Islet of Langerhans (tissue), 1 donor: ENCODE measurements around the gene RHBDF2.

ENCODE experiments used
- FAIRE-seq: peaks from one replicate; lab custom pipeline; 2011; peaks lifted over from hg19 to GRCh38; lab: Jason Lieb, UNC

The RHBDF2 gene

DNA sequence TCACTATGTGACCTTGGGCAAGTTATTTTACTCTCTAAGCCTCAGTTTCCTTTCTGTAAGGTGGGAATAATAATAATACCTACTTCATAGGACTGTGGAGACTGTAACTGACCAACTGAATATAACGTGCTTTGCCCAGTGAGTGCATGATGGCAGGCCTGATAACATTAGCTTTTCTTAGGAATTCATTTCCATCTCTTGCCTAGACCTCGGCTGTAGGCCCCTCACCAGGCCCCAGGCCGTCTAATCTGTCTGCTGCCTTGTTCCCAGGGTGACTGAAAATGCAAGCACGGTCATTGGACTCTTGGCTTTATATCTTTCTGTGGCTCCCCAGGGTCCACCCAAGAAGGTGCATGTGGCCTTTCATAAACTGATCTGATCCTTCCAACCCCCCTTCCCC lies 41.5 kb downstream of the RHBDF2 start:
- FAIRE-seq, result no peak

- no peak for FAIRE-seq
Measured at GRCh38 chr17:76458580-76459490, 42.4 kb downstream of the RHBDF2 start.

- FAIRE-seq, result no peak
Measured at GRCh38 chr17:76453431-76453743, 47.8 kb downstream of the RHBDF2 start.

- FAIRE-seq, result no peak
Measured at GRCh38 chr17:76452660-76453430, 48.4 kb downstream of the RHBDF2 start, which contains the start of gene UBE2O. Gene UBE2O (minus strand): TSS chr17:76453152. CDS start chr17:76453141, 11 bp downstream.

GRCh38 chr17:76452127-76452659 lies 49.0 kb downstream of the RHBDF2 start:
- no peak for FAIRE-seq

- FAIRE-seq, result no peak
Measured at GRCh38 chr17:76451506-76451905, 49.7 kb downstream of the RHBDF2 start.

- FAIRE-seq, result no peak
Measured at GRCh38 chr17:76449126-76449525, 52.1 kb downstream of the RHBDF2 start.

DNA sequence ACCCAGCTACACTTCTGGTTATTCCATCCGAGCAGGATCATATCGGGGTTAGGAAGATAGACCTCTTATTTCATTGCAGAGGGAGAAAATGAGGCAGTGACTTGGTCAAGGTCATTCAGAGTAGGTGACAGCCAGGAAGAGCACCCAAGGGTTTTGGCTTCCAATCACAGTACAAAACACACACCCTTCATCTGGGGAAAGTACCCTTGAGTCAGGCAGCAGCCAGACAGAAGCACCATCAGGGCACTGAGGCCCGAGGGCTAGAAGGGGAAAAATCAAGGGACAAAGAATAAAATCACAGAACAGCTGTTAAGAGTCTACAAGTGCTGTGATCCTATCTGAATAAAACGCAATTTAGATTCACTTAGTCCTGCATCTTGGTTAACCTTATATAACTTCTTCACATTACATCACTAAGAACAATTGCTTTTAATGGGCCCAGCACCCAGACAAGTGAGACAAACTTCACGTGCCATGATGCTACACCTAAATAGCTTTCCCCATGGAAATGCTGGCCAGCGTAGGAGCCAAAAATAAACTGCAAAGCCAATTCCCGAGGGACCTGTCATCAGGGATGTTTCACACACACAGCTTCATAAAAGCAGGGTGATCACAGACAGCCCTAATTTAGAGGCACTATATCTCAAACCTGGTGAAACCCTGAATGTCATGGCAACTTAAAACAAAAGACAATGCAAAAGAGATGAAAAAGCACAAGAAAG lies 53.1 kb downstream of the RHBDF2 start:
- no peak for FAIRE-seq

- FAIRE-seq, result no peak
Measured at GRCh38 chr17:76446449-76447231, 54.6 kb downstream of the RHBDF2 start.

- no peak for FAIRE-seq
Measured at GRCh38 chr17:76445697-76446448, 55.4 kb downstream of the RHBDF2 start.

- FAIRE-seq, result no peak
Measured at GRCh38 chr17:76444518-76445311, 56.5 kb downstream of the RHBDF2 start.

GRCh38 chr17:76442341-76443338 lies 58.6 kb downstream of the RHBDF2 start:
- no peak for FAIRE-seq

- FAIRE-seq, result no peak
Measured at GRCh38 chr17:76441686-76442340, 59.4 kb downstream of the RHBDF2 start.

- FAIRE-seq, result no peak
Measured at GRCh38 chr17:76440751-76441362, 60.4 kb downstream of the RHBDF2 start.

DNA sequence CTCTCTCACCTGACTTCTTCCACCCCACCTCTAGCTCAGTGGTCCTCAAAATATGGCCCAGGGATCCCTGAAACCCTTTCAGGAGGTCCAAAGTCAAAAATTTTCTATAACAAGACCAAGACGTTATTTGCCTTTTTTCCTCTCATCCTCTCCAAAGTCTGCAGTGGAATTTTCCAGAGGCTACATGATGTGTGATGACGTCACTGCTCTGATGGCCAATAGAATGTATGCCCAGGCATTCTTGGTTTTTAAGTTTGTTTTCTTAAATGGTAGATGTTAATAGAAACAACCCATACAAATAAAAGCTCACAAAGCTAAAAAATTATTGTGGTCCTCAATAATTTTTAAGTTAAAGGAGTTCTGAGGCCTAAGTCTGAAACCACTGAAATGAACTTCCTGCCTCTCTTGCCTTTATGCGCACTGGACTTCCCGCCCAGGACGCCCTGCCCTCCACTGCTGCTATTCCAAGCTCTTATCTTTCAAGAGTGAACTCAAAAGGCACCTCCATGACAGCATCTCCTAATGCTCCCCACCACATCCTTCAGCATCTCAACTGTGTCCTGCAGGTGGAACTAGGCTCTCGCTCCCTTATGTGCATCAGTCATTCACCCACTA lies 61.8 kb downstream of the RHBDF2 start:
- FAIRE-seq, result no peak

- no peak for FAIRE-seq
Measured at GRCh38 chr17:76438906-76439305, 62.3 kb downstream of the RHBDF2 start.
